OCI-LY7 (cell line): ENCODE results near the gene CUX1.

Experiments
- EZH2phosphoT487 ChIP-seq: fragments of 200-600 bp; sonication (generic); IDR thresholded peaks from 2 replicates; pipeline ENCODE4 v1.6.1; 2018; ENCODE audit warnings: low read depth, borderline replicate concordance, mild to moderate bottlenecking, mixed run types, antibody characterized with exemption, low read length, moderate library complexity, mixed read lengths
- TF ChIP-seq, protein P1 (sequence below): fragments of 200-600 bp; sonication (generic); conservative IDR thresholded peaks from 2 replicates; pipeline ENCODE4 v1.5.1; 2014; ENCODE audit warnings: mild to moderate bottlenecking, antibody characterized with exemption, low read length, moderate library complexity, mixed read lengths

DNA sequence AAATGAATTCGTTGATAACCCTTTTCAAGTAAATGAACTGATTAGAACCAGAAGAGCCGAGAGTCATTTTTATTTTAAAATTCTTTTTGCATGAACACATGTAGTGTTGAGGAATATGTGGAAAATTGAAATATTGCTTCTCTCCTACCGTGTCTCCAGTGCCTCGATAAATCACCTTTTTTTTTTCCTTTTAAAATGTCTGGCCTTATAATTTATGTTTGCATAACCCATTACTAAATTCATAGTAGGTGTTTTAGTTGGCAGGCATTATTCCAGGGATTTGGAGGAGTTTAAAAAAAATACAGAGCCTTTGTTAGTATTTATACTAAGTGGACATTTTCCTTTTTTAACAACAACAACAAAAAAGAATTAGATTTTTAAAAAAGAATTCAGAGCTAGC lies 115.6 kb downstream of the CUX1 start:
- TF ChIP-seq, protein P1, sequence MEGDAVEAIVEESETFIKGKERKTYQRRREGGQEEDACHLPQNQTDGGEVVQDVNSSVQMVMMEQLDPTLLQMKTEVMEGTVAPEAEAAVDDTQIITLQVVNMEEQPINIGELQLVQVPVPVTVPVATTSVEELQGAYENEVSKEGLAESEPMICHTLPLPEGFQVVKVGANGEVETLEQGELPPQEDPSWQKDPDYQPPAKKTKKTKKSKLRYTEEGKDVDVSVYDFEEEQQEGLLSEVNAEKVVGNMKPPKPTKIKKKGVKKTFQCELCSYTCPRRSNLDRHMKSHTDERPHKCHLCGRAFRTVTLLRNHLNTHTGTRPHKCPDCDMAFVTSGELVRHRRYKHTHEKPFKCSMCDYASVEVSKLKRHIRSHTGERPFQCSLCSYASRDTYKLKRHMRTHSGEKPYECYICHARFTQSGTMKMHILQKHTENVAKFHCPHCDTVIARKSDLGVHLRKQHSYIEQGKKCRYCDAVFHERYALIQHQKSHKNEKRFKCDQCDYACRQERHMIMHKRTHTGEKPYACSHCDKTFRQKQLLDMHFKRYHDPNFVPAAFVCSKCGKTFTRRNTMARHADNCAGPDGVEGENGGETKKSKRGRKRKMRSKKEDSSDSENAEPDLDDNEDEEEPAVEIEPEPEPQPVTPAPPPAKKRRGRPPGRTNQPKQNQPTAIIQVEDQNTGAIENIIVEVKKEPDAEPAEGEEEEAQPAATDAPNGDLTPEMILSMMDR = no peak
- no peak for TF ChIP-seq EZH2phosphoT487
